Measurements from ENCODE around the gene ANKRD42.

The ANKRD42 gene

DNA sequence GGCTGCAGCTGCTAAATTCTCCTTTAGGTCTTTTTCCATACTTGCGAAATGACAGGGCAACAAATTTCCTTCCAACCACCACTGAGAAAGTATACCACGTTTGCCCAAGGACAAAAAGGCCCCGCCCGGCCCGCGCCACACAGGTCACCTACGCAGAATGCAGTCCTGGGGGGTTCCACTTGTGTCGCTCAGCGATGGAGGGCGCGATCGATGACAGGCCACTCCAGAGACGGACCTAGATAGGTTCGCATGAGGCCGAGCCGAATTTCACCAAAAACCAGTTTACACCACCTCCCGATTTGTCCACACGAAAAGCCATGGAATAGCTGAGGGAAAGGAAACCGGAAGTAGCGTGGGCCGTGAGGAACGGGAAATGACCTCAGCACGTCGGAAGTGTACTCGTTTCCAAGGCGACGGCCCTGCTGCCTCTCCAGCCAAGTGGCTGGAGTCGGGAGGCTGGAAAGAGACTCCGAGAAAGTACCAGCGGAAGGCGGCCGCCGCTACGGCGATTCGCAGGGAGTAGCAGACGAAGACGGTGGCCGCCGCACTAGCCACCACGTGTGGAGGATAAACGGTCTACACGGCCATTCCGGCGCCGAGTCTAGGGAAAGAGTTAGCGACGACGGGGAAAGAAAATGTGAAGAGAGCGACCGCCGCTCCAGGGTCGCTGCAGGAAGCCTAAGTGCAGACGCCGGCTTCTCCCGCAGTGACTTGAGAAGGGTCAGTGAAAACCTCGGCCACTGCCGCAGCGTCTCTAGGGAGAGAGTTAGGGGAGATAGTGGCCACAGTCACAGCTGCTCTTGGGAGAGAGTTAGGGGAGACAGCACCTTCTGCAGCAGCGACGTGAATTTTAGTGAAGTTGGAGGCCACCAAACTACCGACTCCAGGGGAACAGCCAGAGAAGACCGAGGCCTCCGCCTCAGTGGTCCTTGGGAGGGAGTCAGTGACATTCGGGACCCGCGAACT is at the start of gene ANKRD42:
Gene ANKRD42 (plus strand): TSS at position 398 of the 966 bp plus-strand sequence. CDS start 959 bp downstream, outside the sequence.
- DNase-seq (ENCODE audit: low spot score) = peak; percentile 93

DNA sequence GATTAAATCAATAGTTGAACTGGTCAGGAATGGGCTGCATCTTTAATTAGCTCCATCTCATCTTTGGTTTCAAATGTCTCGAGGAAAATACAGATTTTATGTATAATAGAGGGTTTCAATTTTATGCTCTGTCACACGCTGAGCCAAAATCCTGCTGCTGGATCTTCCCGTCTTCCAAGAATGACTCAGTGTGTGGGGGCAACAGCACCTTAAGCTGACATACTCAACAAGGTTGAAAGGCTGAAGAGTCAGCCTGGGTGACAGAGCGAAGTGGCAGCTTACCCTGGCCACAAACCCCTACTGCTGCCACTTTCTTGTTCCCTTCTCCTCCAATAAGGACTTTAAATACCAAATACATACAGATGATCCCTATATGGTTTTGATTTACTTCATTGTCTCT is 45.6 kb upstream of the ANKRD42 start:
- no peak for DNase-seq (ENCODE audit: low spot score)

DNA sequence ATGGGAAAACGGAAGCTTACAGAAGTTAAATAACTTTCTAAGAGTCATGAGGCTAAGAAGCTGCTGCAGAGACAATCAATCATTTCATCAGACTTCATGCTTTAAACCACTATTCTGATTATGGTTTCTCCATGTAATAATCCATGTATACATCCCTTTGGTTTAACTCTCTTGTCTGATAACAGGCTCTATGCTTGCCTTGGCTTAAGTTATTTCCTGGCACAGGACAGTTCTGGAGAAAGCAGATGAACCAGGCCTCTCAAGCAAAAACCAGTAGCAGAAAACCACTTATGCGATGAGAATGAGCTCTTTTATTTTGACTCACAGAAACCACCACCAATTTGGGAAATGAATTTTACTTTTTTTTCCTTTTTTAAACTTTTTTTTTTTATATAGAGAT is 43.1 kb upstream of the ANKRD42 start:
- DNase-seq (ENCODE audit: low spot score) = no peak

DNA sequence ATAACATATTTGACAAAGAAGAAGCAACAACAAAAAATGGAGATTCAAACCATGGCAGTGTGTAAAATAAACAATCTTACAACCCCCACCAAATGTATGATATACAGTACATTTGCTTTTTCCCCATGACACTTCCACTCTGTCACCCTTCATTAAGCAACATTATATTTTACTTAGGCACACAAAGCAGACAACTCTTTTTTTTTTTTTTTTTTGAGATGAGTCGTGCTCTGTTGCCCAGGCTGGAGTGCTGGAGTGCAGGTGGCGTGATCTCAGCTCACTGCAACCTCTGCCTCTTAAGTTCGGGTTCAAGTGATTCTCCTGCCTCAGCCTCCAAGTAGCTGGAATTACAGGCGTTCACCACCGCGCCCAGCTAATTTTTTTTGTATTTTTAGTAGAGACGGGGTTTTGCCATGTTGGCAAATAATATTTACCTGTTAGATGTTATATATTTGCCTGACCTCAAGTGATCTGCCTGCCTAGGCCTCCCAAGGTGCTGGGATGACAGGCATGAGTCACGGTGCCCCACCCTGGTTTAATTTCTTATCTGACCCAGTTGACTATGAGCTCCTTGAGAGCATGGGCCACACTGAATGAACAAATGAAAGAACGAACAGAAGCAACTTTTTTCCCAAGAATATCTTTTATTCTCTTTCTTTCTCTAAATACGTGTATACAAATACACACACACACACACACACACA is 42.1 kb upstream of the ANKRD42 start:
- DNase-seq (ENCODE audit: low spot score) = no peak

DNA sequence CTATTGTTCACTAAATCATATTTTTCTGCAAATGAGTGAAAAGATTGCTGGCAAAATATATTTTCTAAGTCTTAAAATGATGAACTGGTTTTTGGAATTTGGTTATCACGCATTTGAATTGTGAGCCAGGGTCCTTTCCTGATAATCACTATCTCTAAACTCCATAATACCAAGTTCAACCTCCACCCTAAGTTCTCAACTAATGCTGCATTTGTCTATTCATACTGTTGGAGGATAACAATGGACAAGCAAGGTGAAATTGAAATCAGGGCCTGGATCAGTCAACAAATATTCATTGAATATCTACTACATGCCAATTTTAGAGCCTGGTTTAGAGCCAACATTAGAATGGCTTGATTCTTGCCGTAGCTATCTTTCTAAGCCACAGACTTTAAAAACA is 41.2 kb upstream of the ANKRD42 start:
- DNase-seq (ENCODE audit: low spot score) = no peak

DNA sequence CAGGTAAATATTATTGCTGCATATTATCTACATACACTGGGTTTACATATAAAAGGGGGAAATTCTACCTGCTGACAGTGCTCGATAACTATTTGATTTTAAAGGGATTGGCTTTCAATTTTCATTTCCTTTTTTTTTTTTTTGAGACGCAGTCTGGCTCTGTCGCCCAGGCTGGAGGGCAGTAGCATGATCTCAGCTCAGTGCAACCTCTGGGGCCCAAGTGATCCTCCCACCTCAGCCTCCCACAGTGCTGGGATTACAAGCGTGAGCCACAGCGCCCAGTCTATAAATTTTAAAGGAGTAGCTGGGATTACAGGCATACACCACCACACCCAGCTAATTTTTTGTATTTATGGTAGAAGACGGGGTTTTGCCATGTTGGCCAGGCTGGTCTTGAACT is 39.7 kb upstream of the ANKRD42 start:
- no peak for DNase-seq (ENCODE audit: low spot score)

DNA sequence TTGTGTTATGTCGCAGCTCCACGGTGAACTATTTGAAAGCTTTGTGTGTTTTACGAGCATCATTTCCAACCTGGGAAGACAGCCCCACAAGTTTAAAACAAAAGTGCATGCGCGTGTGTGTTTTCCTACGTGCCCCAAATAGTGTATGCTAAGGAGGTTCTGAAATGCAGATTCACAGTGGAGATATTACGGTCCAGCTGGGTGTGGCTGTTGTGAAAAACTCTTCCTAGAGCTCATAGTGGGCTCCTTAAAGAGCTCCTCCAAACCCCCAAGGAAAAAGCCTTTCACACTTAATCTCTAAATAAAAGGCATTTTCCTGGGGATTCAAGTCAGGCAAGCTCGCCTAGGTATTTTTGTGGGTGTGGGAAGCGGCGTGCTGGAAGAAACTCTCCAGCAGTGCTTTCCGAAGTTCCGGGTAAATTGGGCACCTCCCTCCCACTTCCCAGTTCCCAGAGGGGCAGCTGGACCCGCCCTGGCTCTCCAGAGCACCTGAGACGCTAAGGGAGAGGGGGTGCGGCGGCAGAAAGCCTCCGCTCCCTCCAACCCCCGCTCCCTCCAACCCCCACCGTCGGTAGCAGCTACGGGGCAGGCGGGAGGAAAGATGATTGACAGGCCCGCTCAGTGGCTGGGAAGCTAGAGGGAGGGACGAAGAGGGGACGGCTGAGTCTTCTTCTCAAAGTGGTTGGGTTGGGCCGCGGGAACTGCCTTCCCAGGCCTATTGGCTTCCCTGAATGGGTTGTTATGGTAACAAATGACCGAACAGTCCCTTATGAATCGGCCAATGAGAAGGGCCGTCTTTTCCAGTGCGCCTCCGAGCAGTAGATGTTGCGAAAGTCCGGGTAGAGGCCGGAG is 37.1 kb upstream of the ANKRD42 start:
- DNase-seq (ENCODE audit: low spot score) = peak; percentile 100

DNA sequence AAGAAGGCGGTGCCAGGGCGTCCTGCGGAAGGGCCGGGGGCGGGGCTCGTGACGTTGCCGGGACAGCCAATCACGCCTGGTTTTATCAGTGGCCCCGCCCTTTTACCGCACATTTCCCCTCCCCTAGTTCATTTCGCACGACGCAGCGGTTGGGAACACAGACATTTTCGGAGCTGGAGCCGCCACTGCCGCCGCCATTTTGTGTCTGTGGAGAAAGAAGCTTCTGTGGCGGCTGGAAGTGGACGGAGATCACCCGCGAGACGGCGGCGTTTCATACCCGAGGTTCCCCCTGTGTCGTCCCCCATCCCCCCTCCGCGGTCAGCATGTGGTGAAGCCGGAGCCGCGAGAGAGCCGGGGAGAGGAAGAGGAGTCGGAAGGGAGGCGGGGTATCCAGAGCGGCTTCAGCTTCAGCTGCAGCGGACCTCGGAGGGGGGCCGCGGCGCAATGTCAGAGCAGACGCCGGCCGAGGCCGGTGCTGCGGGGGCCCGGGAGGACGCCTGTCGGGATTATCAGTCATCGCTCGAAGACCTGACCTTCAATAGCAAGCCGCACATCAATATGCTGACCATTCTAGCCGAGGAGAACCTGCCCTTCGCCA is 36.4 kb upstream of the ANKRD42 start, which contains the start of gene PCF11:
Gene PCF11 (plus strand): TSS at position 136 of the 598 bp plus-strand sequence. CDS start 309 bp downstream, at position 445.
- DNase-seq (ENCODE audit: low spot score) = no peak

DNA sequence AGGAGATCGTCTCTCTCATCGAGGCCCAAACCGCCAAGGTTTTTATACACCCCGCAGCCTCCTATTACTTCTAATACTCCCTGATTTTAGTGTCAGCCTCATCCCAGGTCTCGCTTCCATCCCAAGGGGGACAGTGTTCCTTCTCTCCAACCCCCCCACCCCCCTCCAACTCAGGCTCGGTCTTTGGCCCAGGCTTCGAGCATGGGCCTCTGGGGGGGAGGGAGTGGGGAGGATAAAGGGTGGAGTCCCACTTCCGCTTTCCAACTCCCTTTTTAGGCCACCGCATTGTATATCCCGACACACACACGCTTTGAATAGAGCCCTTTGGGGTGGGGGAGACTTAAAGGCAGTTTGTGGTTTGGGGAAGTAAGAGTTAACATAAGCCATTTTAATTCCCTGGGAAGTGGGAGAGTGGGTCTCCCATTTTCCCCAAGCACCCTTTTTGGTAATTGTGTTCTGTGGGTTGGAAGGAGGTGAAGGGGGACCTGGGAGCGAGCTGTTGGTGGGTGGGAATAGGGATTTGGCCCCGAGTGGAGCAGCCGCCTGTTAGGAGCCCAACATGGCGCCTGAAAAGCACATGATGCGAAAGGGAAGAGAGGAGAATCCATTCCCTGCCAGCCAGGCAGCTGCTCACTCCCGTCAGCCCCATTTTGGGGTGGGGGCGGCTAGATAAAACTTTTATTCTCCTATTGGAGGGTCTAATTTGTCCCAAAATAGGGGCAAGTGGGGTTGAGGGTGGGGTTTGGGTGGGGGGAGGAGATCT is 35.7 kb upstream of the ANKRD42 start:
- peak; percentile 74 for DNase-seq (ENCODE audit: low spot score)

DNA sequence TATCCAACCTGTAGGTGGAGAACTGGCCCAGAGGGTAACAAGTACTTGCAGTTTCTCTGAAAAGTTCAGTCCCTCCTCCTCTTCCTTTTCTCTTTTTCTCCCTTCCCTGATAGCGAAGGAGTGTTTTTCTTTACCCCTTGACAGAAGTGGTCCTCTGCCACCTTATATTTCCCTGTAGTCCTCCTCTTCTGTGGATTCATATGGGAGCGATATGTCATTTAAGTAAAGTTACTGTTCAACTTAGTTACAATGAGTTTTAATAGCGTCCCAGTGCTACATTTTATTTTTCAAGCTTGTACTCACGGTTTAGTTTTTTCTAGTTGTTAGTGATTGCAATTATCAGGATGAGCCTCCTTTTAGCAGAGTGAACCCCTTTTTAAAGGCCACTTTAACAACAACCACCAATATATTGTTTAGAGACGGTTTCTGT is 35.1 kb upstream of the ANKRD42 start:
- no peak for DNase-seq (ENCODE audit: low spot score)

DNA sequence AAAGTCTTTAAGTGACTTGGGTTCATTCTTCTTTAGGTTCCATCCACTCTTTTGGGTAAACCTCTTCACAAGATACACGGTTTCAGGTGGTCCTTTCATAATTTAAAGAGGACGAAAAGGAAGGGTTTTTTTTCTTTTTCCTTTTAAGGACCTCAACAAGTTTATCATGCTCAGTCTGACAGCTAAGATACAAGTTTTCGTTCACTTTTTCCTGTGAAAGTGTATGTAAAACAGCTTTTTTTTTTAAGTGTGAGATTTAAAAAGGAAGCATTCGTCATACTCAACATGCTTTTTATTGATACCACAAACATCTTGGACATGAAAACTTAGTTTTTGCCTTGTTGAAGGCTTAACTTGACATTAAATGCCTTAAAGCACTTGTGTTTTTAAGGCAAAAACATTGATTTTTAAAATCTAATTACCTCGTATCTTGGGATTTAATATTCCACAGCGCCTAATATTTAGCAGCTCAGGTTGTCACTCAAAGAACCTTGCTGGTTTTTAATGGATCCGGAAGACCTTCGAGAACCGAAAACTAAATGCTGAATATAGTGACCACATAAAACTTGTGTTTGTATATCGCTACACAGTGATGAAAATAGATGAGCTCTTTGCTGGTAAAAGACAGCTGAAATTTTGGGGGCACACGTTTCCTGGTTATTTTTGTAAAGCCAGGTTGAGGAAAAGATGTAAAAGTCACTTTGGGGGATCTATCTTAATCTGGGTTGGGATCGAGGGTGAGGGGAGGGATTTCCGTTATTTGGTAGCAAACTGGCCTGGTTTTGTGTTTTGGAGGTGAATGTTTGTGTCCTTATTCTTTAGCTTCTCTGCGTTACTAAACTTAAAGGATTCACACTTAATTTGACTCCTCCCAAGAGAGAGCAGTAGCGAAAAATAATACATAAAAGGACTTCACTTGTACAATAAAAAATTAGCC is 34.3 kb upstream of the ANKRD42 start:
- no peak for DNase-seq (ENCODE audit: low spot score)

DNA sequence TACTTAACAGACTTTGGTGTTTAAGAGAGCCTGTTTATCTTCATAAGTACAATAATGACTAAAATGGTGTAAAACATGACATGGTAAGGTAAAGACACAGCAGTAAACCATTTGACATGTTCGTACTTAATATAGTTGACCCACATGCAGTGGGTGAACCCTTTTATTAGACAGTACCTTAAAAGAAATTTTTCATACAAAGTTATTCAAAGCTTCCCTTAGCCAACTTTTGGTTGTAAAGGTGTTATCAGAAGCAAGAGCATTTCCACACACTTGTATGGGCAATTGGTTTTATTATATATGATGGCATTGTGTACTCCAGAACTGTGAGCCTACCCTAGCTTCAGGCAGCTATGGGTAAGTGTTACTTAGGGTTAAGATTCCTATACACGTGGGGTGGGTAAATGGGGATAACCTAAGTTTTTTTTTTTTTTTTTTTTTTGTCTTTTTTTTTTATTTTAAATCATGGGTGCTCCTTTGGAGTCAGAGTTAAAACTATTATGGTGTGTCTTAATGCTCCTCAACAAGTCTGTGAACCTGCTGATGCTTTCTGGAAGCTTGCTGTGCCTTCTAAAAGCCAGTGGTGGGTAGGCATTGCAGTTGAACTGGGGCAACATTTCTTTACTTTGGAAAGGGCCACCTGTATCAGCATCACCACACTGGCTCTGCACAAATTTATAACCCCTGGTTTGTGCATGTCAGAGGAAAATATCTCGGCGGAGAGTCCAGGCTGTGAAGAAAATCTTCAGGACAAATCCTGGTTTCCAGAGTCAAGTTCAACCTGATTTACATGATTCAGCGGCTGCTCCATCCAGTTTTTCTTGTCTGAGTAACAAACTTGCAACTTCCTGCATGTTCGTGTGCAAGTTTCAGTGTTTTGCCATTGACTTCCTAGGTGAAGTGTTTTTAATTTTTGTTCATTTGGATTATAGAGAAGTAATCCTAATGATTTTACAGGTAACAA is 33.3 kb upstream of the ANKRD42 start:
- DNase-seq (ENCODE audit: low spot score) = no peak

DNA sequence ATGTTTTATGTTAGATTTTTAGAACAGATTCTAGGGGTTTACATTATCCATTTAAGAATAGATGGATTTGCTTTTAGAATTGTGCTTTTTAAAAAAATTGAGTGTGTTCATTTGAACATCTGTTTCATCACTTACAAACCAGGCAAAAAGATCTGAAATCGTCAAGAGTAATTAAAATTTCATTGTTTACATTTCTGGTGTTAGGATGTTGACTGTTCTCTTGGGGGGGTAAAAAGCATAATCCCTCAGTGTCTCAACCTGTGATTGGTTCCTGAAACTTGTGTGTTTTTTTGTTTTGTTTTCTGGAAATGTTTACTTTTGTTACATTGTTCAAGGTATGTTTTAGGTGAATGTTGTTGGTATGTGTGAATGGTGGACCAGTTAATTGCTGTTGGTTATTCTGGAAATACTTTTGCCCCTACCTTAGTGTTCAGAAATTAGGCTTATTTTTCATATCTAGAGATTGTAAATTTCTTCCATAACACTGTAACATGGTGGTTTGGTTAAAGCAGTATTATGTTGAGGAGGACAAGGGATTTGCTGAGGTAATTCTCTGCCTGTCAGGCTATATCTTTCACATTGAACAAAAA is 31.8 kb upstream of the ANKRD42 start:
- DNase-seq (ENCODE audit: low spot score) = no peak

DNA sequence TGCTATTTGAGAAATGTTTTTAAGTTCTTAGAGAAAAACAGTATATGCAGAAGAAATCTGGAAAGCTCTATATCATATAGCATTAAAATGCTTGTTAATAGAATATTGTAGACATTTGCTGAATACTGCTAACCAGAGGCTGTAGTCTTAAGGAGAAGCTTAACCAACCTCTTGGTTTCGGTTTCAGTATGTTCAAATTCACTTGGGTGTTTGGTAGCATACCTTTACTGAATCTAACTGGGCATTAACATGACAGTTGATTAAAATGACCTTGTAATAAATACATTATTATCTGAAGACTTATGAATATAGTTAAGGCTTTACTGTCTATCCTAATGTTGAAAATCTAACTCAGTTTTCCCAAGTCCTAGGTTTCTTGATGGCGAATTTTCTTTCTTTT is 31.1 kb upstream of the ANKRD42 start:
- no peak for DNase-seq (ENCODE audit: low spot score)

DNA sequence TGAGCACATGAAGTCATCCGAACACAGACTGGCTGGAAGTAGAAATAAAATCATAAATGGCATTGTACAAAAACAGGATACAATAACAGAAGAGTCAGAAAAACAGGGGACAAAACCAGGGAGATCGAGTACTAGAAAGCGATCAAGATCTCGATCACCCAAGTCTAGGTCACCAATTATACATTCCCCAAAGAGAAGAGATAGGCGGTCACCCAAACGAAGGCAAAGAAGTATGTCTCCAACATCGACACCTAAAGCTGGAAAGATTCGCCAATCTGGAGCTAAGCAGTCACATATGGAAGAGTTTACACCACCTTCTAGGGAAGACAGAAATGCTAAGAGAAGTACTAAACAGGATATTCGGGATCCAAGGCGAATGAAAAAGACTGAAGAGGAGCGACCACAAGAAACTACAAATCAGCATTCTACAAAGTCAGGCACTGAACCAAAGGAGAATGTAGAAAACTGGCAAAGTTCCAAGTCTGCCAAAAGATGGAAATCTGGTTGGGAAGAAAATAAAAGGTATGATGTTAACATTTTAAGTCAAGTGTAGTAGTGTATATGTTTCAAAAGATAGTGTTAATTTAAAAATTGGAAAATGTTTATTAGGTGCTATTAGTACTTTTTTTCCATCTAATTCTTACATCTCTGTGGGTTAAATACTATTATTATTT is 27.2 kb upstream of the ANKRD42 start:
- DNase-seq (ENCODE audit: low spot score) = no peak

DNA sequence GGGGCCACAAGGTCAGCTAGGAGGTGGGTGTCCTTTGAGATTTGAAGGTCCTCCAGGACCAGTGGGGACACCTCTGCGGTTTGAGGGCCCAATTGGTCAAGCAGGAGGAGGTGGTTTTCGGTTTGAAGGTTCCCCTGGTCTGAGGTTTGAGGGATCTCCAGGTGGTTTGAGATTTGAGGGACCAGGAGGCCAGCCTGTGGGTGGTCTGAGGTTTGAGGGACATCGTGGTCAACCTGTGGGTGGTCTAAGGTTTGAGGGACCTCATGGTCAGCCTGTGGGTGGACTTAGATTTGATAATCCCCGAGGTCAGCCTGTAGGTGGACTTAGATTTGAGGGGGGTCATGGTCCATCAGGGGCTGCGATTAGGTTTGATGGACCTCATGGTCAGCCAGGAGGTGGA is 24.8 kb upstream of the ANKRD42 start:
- DNase-seq (ENCODE audit: low spot score) = no peak

DNA sequence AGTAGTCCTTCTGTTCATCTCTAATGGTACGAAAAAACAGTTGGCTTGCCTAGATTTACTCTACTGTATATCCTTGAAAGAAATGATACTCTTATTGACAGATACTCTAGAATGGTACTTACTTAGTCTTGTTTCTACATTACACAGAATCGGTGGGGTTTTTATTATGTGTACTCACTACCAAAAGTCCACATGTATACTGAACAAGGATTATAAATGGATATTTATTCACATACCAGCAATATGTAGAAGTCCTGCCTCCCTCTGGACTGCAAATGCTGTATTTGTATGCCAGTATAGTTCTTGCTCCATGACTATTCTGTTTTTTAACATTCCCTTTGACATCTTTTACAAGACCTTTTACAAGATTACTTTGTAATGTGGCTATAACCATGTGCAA is 22.6 kb upstream of the ANKRD42 start:
- no peak for DNase-seq (ENCODE audit: low spot score)

DNA sequence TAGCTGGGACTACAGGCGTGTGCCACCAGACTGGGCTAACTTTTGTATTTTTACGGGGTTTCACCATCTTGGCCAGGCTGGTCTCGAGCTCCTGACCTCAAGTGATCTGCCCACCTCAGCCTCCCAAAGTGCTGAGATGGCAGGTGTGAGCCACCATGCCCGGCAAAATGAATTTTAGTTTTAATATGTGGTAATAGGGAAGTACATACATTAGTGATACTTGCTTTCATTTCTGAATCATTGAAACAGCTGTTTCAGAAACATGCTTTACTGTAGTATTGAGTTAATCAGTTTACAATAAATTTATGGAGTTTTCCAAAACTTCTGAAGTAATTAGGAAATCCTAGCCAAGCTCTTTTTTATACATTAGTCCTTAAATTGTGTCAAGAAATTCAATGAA is 21.0 kb upstream of the ANKRD42 start:
- DNase-seq (ENCODE audit: low spot score) = no peak

All from globus pallidus (tissue), 1 donor.